ENCODE measurements around the gene CCL11.

Gene CCL11

DNA sequence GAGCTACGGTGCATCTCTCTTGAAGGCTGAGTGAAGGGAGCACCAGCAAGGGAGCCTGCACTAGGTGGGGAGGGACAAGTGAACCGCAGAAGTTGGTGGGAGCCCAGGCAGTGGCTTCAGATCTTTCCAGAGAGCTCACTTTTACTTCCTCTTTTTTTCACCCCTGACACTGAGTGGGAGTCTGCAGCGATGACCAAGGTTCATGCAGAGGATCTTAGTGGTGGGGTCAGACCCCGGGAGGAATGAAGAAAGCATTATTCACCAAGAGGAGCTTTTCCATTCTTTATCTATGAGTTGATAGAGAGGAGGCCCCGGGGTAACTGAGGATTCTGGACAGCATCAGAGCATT lies 33.5 kb upstream of the CCL11 start:
- no peak overlapping the region for H3K4me3 ChIP-seq (ENCODE audit: low read depth, low read length)
- TF ChIP-seq, protein P1, sequence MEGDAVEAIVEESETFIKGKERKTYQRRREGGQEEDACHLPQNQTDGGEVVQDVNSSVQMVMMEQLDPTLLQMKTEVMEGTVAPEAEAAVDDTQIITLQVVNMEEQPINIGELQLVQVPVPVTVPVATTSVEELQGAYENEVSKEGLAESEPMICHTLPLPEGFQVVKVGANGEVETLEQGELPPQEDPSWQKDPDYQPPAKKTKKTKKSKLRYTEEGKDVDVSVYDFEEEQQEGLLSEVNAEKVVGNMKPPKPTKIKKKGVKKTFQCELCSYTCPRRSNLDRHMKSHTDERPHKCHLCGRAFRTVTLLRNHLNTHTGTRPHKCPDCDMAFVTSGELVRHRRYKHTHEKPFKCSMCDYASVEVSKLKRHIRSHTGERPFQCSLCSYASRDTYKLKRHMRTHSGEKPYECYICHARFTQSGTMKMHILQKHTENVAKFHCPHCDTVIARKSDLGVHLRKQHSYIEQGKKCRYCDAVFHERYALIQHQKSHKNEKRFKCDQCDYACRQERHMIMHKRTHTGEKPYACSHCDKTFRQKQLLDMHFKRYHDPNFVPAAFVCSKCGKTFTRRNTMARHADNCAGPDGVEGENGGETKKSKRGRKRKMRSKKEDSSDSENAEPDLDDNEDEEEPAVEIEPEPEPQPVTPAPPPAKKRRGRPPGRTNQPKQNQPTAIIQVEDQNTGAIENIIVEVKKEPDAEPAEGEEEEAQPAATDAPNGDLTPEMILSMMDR (IDR thresholded peaks at IDR 0.05; ENCODE audit: borderline replicate concordance, insufficient read depth, low read depth, low read length), result no peak

DNA sequence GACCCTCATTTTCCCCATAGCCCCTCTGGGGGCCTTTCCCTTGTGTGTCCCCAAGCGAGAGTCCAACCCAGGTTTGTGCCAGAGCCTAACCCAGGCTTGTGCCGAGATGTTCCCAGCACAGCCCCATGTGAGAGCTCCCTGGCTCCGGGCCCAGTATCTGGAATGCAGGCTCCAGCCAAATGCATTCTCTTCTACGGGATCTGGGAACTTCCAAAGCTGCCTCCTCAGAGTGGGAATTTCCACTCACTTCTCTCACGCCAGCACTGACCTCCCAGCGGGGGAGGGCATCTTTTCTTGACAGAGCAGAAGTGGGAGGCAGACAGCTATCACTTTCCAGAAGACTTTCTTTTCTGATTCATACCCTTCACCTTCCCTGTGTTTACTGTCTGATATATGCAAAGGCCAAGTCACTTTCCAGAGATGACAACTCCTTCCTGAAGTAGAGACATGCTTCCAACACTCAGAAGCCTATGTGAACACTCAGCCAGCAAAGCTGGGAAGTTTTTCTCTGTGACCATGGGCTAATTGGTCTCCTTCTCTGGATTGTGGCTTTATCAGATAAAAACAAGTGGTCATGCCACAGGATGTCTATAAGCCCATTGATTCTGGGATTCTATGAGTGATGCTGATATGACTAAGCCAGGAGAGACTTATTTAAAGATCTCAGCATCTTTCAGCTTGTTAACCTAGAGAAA lies 33.0 kb upstream of the CCL11 start:
- TF ChIP-seq, protein P1 (IDR thresholded peaks at IDR 0.05; ENCODE audit: borderline replicate concordance, insufficient read depth, low read depth, low read length), result no peak
- no peak overlapping the region for H3K4me3 ChIP-seq (ENCODE audit: low read depth, low read length)

DNA sequence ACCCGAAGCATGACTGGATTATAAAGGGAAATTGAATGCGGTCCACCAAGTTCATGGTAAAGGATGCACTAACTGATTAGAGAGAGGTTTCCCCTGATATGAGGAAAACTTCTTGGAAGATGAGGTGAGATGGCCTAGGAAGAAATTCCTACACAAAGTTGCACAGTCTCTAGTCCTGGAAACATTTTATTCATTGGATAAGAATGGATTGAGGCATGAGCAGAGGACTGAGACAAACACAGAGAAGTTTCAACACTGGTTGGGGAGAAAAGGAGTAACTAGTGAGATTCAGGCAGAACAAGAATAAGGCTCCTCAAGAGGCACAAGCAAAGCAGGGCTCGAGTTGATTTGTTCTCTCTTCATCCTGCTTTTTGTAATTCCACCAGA lies 32.4 kb upstream of the CCL11 start:
- TF ChIP-seq, protein P1 (IDR thresholded peaks at IDR 0.05; ENCODE audit: borderline replicate concordance, insufficient read depth, low read depth, low read length), result no peak
- no peak overlapping the region for H3K4me3 ChIP-seq (ENCODE audit: low read depth, low read length)

DNA sequence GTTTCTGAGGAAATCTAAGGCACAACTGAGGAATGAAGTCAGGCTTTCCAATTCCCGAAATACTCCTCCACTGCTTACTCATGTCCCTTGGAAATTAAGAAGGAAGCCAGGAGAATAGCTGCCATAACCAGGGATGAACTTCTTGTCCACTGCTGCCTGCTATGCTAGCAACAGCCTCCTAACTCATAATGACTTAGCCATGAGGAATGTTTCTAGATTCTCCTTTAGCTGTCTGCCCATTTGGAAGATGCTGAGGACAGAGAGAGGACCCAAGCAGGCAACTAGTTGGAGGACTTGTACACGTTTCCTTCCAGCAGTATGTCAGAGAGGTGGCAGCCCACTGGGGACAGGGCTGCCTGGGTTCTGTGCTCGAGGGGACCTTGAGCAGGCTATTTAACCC lies 31.4 kb upstream of the CCL11 start:
- TF ChIP-seq, protein P1 (IDR thresholded peaks at IDR 0.05; ENCODE audit: borderline replicate concordance, insufficient read depth, low read depth, low read length), result no peak
- H3K4me3 ChIP-seq (ENCODE audit: low read depth, low read length), result no peak overlapping the region

DNA sequence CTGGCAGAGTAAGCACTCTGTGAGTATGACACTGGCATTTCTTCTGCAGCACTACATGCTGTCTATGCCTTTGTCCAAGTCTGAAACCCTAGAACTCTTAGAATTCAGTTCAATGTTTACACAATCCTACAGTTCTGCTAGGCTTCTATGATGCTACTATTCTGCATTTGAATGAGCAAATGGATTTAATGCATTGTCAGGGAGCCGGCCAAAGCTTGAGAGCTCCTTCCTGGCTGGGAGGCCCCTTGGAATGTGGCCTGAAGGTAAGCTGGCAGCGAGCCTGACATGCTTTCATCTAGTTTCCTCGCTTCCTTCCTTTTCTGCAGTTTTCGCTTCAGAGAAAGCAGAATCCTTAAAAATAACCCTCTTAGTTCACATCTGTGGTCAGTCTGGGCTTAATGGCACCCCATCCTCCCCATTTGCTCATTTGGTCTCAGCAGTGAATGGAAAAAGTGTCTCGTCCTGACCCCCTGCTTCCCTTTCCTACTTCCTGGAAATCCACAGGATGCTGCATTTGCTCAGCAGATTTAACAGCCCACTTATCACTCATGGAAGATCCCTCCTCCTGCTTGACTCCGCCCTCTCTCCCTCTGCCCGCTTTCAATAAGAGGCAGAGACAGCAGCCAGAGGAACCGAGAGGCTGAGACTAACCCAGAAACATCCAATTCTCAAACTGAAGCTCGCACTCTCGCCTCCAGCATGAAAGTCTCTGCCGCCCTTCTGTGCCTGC lies 30.7 kb upstream of the CCL11 start, which contains the start of gene CCL2:
Gene CCL2, plus strand, starts transcription at position 635 of the 730 bp plus-strand sequence. Its CDS starts 65 bp downstream, at position 700.
- H3K4me3 ChIP-seq (ENCODE audit: low read depth, low read length), result no peak within 1 kb of the TSS
- TF ChIP-seq, protein P1 (IDR thresholded peaks at IDR 0.05; ENCODE audit: borderline replicate concordance, insufficient read depth, low read depth, low read length), result no peak

DNA sequence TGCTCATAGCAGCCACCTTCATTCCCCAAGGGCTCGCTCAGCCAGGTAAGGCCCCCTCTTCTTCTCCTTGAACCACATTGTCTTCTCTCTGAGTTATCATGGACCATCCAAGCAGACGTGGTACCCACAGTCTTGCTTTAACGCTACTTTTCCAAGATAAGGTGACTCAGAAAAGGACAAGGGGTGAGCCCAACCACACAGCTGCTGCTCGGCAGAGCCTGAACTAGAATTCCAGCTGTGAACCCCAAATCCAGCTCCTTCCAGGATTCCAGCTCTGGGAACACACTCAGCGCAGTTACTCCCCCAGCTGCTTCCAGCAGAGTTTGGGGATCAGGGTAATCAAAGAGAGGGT lies 30.2 kb upstream of the CCL11 start:
- H3K4me3 ChIP-seq (ENCODE audit: low read depth, low read length), result no peak overlapping the region
- TF ChIP-seq, protein P1 (IDR thresholded peaks at IDR 0.05; ENCODE audit: borderline replicate concordance, insufficient read depth, low read depth, low read length), result no peak

DNA sequence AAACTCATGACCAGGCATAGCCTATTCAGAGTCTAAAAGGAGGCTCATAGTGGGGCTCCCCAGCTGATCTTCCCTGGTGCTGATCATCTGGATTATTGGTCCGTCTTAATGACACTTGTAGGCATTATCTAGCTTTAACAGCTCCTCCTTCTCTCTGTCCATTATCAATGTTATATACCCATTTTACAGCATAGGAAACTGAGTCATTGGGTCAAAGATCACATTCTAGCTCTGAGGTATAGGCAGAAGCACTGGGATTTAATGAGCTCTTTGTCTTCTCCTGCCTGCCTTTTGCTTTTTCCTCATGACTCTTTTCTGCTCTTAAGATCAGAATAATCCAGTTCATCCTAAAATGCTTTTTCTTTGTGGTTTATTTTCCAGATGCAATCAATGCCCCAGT lies 29.7 kb upstream of the CCL11 start:
- H3K4me3 ChIP-seq (ENCODE audit: low read depth, low read length), result no peak overlapping the region
- TF ChIP-seq, protein P1 (IDR thresholded peaks at IDR 0.05; ENCODE audit: borderline replicate concordance, insufficient read depth, low read depth, low read length), result no peak
